Naive thymus-derived CD4-positive, alpha-beta T cell (primary cell): ENCODE results near the gene MYO7A. TPM values are rescaled to one million over a fixed set of nuclear protein-coding genes. Genes with fewer than 3 reads are reported as not detected.

Experiments used
- ATAC-seq: fragments of 150-1000 bp; cut with Tn5 transposase; 2 replicates; pipeline ENCODE4 v1.10.0; 2021; ENCODE audit warnings: mild to moderate bottlenecking, moderate library complexity
- CTCF ChIA-PET: fragments of 350-600 bp; sonication (Branson Sonifier 250); formaldehyde crosslinking; loops from one replicate; lab custom pipeline; 2021; ENCODE audit warnings: antibody characterized with exemption; lab: Charles Lee
- POLR2A ChIA-PET: fragments of 350-600 bp; sonication (Branson Sonifier 250); formaldehyde crosslinking; loops from one replicate; lab custom pipeline; 2021; ENCODE audit warnings: antibody characterized with exemption, inconsistent platforms; lab: Charles Lee
- DNase-seq, 9 donors: peaks; one replicate each; pipeline versions ENCODE4 v3.0.0 to v3.0.0-alpha.2; 2020 to 2022; ENCODE audit warnings: mixed read lengths in 1 of 9
- H3K27ac ChIP-seq: one replicate; pipeline ENCODE4 v1.7.0; 2013; ENCODE audit warnings: mild to moderate bottlenecking, low read depth, low read length, moderate library complexity
- H3K27me3 ChIP-seq, 2 donors: one replicate each; pipeline ENCODE4 v1.7.0; 2013; ENCODE audit warnings: low read length in 2 of 2, mild to moderate bottlenecking in 2 of 2, moderate library complexity in 2 of 2; ENCODE audit not compliant: control insufficient read depth in 2 of 2, insufficient read depth in 2 of 2
- H3K36me3 ChIP-seq, 3 experiments: 1 replicate in 2 of 3; 2 replicates in 1 of 3; pipeline ENCODE4 v1.7.0; 2013; ENCODE audit warnings: low read length in 3 of 3, mild to moderate bottlenecking in 3 of 3, moderate library complexity in 1 of 3; ENCODE audit not compliant: insufficient read depth in 3 of 3, control insufficient read depth in 2 of 3
- H3K4me1 ChIP-seq, 2 donors: one replicate each; pipeline ENCODE4 v1.7.0; 2013; ENCODE audit warnings: low read length in 2 of 2, mild to moderate bottlenecking in 2 of 2, moderate library complexity in 1 of 2; ENCODE audit not compliant: control insufficient read depth in 2 of 2, insufficient read depth in 2 of 2
- H3K4me3 ChIP-seq: 2 replicates; pipeline ENCODE4 v1.7.0; 2013; ENCODE audit warnings: mild to moderate bottlenecking, low read length
- H3K9me3 ChIP-seq, 3 experiments: 1 replicate in 2 of 3; 2 replicates in 1 of 3; pipeline ENCODE4 v1.7.0; 2013; ENCODE audit warnings: low read length in 3 of 3; ENCODE audit not compliant: control insufficient read depth in 2 of 3
- H3K27ac Mint-ChIP-seq, 9 donors: one replicate each; pipeline ENCODE4 v1.8.0; 2020 to 2022; ENCODE audit warnings: mixed read lengths in 9 of 9, mild to moderate bottlenecking in 8 of 9, moderate library complexity in 5 of 9, inconsistent platforms in 2 of 9
- H3K27me3 Mint-ChIP-seq, 5 donors: one replicate each; pipeline ENCODE4 v1.8.0; 2021 to 2022; ENCODE audit warnings: mixed read lengths in 5 of 5, mild to moderate bottlenecking in 1 of 5
- H3K36me3 Mint-ChIP-seq, 5 donors: one replicate each; pipeline ENCODE4 v1.8.0; 2020 to 2022; ENCODE audit warnings: mixed read lengths in 5 of 5, mild to moderate bottlenecking in 3 of 5, inconsistent platforms in 1 of 5
- H3K4me1 Mint-ChIP-seq, 7 donors: one replicate each; pipeline ENCODE4 v1.8.0; 2020 to 2022; ENCODE audit warnings: mixed read lengths in 7 of 7, mild to moderate bottlenecking in 3 of 7, inconsistent platforms in 1 of 7
- H3K4me3 Mint-ChIP-seq, 10 donors: one replicate each; pipeline ENCODE4 v1.8.0; 2020 to 2022; ENCODE audit warnings: mild to moderate bottlenecking in 10 of 10, mixed read lengths in 10 of 10, moderate library complexity in 6 of 10, inconsistent platforms in 2 of 10
- H3K9me3 Mint-ChIP-seq, 11 donors: one replicate each; pipeline ENCODE4 v1.8.0; 2020 to 2022; ENCODE audit warnings: mixed read lengths in 11 of 11, mild to moderate bottlenecking in 4 of 11, inconsistent platforms in 1 of 11, moderate library complexity in 1 of 11
- intact Hi-C, 2 donors: fragments of 100-400 bp; cut with micrococcal nuclease; formaldehyde crosslinking; loops; one replicate each; pipeline ENCODE4 v1.15.1; 2023
- polyA plus RNA-seq, 2 donors: library from polyadenylated mRNA; unstranded; fragments of 300-500 nt; fragmentation: Illumina TruSeq; gene quantifications; one replicate each; pipeline ENCODE4 v1.2.3, GENCODE V29; 2021
- total RNA-seq, 6 experiments: library from RNA in 5 of 6; stranded (reverse) in 5 of 6; gene quantifications; 1 replicate in 5 of 6; 2 replicates in 1 of 6; pipeline ENCODE4 v1.2.3 and lab custom pipeline; 2021 to 2026

MYO7A gene
- total and polyA plus RNA-seq, 7 experiments from 2014 or later: 0.07 to 2.5 (median 0.27) TPM; not detected in 2

DNA sequence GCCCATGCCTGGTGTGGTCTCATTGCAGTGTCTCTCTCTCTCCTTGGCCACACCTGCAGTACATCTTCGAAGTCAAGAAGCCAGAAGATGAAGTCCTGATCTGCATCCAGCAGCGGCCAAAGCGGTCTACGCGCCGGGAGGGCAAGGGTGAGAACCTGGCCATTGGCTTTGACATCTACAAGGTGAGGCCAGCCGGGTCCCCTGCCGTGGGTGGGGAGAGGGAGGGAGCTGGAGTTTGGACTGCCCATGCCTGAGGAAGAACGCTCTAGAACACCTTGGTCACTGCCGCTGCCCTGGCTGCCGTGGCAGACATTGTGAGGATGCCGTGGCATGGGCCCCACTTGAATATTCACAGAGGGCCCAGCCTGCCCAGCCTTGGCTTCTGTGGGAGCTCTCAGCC is 9.1 kb upstream of the MYO7A start:
- no peaks in the 10 kb centered on the region for H3K4me1 ChIP-seq
- ChIA-PET POLR2A (no interaction called here), CTCF (no interaction called here)
- H3K27ac Mint-ChIP-seq: no peak overlapping the region
- H3K36me3 ChIP-seq: peaks cover 0 to 24% (median 0%) of the 10 kb centered on the region in 3 experiments
- peaks cover 0 to 26% (median 3%) of the 10 kb centered on the region in 5 donors for H3K36me3 Mint-ChIP-seq
- H3K27me3 ChIP-seq: no peaks in the 10 kb centered on the region
- peaks cover 0 to 4% (median 0%) of the 10 kb centered on the region in 7 donors for H3K4me1 Mint-ChIP-seq
- H3K4me3 Mint-ChIP-seq: no peak overlapping the region
- no peaks in the 10 kb centered on the region for H3K9me3 Mint-ChIP-seq
- DNase-seq (no peak), ATAC-seq (no peak)
- H3K27me3 Mint-ChIP-seq: no peaks in the 10 kb centered on the region
- H3K9me3 ChIP-seq: no peaks in the 10 kb centered on the region
- H3K4me3 ChIP-seq: no peak overlapping the region
- H3K27ac ChIP-seq: no peak overlapping the region
- intact Hi-C loops: no loop called here

DNA sequence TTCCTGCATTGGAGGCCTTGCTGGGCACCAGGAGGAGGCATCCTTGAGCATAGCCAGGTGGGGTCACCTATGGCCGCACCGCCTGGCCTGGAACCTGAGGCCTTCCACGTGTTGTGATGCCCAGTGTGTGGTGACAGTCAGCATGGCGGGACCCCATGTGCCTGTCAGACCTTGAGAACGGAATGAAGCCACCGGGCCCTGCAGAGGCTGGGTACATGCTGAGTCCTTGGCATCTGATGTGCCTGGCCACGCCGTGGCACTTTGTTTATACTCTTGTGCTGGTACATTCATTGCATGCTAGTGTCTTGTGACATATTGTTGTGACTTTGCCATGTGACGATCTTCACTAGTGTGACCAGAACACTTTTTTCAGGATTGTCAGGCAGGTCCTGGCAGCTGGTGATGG is 8.5 kb upstream of the MYO7A start:
- peaks cover 0 to 24% (median 0%) of the 10 kb centered on the region in 3 experiments for H3K36me3 ChIP-seq
- Mint-ChIP-seq H3K36me3 (peaks cover 0 to 31% (median 3%) of the 10 kb centered on the region in 5 donors), H3K27ac (no peak overlapping the region), H3K4me1 (peaks cover 0 to 4% (median 0%) of the 10 kb centered on the region in 7 donors), H3K27me3 (no peaks in the 10 kb centered on the region), H3K9me3 (no peaks in the 10 kb centered on the region), H3K4me3 (no peak overlapping the region)
- H3K9me3 ChIP-seq: no peaks in the 10 kb centered on the region
- no peaks in the 10 kb centered on the region for H3K27me3 ChIP-seq
- POLR2A ChIA-PET: no interaction called here
- CTCF ChIA-PET: no interaction called here
- no peak for ATAC-seq
- H3K4me3 ChIP-seq: no peak overlapping the region
- DNase-seq: no peak
- H3K4me1 ChIP-seq: no peaks in the 10 kb centered on the region
- H3K27ac ChIP-seq: no peak overlapping the region
- intact Hi-C loops: no loop called here

DNA sequence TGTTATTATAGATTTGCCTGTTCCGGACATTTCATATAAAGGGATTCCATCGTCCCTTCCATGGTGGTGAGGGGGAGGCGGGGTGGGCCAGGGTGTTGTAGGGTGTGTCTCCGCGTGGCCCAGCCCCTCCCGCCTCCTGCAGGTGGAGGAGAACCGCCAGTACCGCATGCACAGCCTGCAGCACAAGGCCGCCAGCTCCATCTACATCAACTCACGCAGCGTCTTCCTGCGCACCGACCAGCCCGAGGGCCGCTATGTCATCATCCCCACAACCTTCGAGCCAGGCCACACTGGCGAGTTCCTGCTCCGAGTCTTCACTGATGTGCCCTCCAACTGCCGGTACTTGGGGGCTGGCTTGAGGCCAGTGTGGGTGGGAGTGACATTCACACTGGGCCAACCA is 7.5 kb upstream of the MYO7A start:
- ATAC-seq: no peak
- peaks cover 0 to 4% (median 0%) of the 10 kb centered on the region in 7 donors for H3K4me1 Mint-ChIP-seq
- ChIA-PET POLR2A (no interaction called here), CTCF (interaction anchor here (0.6 kb wide), 1 partner anchor 13 kb away, joined by 3 read pairs; no protein-coding TSS in a partner anchor)
- no peak overlapping the region for H3K27ac Mint-ChIP-seq
- intact Hi-C loops: no loop called here
- no peaks in the 10 kb centered on the region for H3K9me3 Mint-ChIP-seq
- no peaks in the 10 kb centered on the region for H3K27me3 ChIP-seq
- no peak overlapping the region for H3K4me3 ChIP-seq
- peaks cover 0 to 31% (median 3%) of the 10 kb centered on the region in 5 donors for H3K36me3 Mint-ChIP-seq
- no peak overlapping the region for H3K27ac ChIP-seq
- H3K36me3 ChIP-seq: peaks cover 0 to 24% (median 0%) of the 10 kb centered on the region in 3 experiments
- no peaks in the 10 kb centered on the region for H3K27me3 Mint-ChIP-seq
- H3K9me3 ChIP-seq: no peaks in the 10 kb centered on the region
- H3K4me1 ChIP-seq: no peaks in the 10 kb centered on the region
- no peak overlapping the region for H3K4me3 Mint-ChIP-seq
- no peak for DNase-seq

DNA sequence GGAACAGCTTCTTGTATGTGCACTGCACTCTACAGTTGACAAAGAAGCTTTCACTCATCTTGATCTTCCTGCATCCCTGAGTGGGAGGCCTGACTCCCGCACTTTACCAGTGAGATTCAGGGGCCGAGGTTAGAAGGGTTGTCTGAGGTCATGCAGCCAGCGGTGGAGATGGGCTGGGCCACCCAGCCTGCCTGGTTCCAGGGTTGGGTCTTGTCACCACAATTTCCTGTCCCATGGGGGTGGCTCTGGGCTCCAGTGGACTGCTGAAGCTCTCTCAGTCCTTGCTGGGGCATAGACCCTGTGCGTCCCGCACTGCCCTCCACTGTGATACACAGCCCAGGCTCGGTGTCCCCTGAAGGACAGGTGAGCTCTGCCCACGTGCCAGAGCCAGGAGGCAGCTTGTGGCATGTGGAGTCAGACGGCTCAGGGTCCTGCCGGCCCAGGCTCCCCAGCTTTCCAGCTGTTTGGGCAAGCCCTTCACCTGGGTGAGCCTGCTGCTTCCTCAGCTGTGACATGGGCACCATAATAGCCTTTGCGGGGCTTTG is 6.9 kb upstream of the MYO7A start:
- Histone ChIP-seq H3K4me1 (no peaks in the 10 kb centered on the region), H3K36me3 (peaks cover 0 to 24% (median 0%) of the 10 kb centered on the region in 3 experiments), H3K27ac (no peak overlapping the region), H3K9me3 (no peaks in the 10 kb centered on the region), H3K27me3 (no peaks in the 10 kb centered on the region), H3K4me3 (no peak overlapping the region)
- Mint-ChIP-seq H3K4me3 (no peak overlapping the region), H3K27ac (no peak overlapping the region), H3K4me1 (peaks cover 0 to 4% (median under 1%) of the 10 kb centered on the region in 7 donors), H3K9me3 (no peaks in the 10 kb centered on the region), H3K27me3 (peaks cover 0 to under 1% (median 0%) of the 10 kb centered on the region in 5 donors), H3K36me3 (peaks cover 0 to 31% (median 3%) of the 10 kb centered on the region in 5 donors)
- ChIA-PET POLR2A (no interaction called here), CTCF (no interaction called here)
- DNase-seq: no peak
- intact Hi-C loops: no loop called here
- ATAC-seq: no peak

DNA sequence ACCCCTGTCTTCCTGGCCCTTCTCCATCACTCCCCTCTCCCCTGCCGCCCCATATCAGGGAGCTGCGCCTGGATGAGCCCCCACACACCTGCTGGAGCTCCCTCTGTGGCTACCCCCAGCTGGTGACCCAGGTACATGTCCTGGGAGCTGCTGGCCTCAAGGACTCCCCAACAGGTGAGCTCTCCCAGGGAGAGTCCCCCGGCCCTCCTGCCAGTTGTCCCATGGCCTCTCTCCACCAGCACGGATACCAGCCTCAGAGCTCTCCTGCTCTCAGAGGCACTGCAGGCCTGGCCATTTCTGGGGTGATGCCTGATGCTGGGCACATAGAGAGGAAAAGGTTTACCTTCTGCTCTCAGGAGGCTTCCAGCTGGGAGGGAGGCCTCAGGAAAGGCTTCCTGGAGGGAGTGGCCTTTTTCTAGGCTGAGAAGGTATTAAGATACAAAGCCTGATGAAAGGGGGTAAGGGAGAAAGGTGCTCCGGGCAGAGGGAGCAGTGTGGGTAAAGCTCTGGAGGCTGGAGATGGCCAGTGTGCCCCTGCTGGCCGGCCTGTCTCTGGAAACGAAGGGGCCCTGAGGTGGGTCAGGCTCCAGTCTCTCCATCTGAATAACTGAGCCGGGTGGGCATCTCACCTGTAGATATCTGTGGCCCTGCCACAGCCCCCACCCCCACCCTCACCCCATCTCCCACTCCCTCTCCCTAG is 6.0 kb upstream of the MYO7A start:
- Histone ChIP-seq H3K9me3 (no peaks in the 10 kb centered on the region), H3K4me1 (peaks cover 0 to 6% of the 10 kb centered on the region in 2 donors), H3K36me3 (peaks cover 0 to 24% (median 0%) of the 10 kb centered on the region in 3 experiments), H3K27ac (no peak overlapping the region), H3K4me3 (no peak overlapping the region), H3K27me3 (no peaks in the 10 kb centered on the region)
- ChIA-PET POLR2A (no interaction called here), CTCF (no interaction called here)
- ATAC-seq (no peak), DNase-seq (no peak)
- Mint-ChIP-seq H3K4me1 (peaks cover 0 to 4% (median 2%) of the 10 kb centered on the region in 7 donors), H3K9me3 (no peaks in the 10 kb centered on the region), H3K27ac (no peak overlapping the region), H3K27me3 (peaks cover 0 to 4% (median 0%) of the 10 kb centered on the region in 5 donors), H3K36me3 (peaks cover 0 to 31% (median 3%) of the 10 kb centered on the region in 5 donors), H3K4me3 (no peak overlapping the region)
- intact Hi-C loops: no loop called here

DNA sequence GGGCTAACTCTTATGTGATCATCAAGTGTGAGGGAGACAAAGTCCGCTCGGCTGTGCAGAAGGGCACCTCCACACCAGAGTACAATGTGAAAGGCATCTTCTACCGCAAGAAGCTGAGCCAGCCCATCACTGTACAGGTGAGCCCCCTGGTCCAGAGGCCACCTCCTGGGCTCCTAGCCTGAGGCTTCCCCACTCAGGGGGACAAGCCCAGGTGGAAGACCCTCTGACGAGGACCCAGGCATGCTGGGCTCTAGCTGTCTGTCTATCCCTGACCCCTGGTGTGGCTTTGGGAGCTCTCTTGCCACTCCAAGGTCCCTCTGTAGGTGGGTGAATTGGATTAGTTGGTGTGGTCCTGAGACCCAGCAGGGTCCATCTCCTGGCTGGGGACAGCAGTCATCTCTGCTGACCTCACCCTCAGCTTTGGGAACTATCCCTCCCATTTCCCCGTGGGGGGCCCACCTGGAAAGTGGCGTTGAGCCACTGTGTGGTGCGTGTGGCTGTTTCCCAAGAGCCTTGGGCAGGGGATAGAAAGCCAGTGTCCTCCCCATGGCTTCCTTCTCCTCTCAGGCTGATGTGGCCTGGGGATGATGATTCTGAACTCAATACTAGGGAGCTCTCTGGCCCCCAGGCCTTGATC is 5.4 kb upstream of the MYO7A start:
- no peaks in the 10 kb centered on the region for H3K9me3 ChIP-seq
- Mint-ChIP-seq H3K9me3 (no peaks in the 10 kb centered on the region), H3K36me3 (peaks cover 0 to 31% (median 3%) of the 10 kb centered on the region in 5 donors), H3K27ac (no peak overlapping the region), H3K27me3 (peaks cover 0 to 4% (median 0%) of the 10 kb centered on the region in 5 donors), H3K4me3 (no peak overlapping the region), H3K4me1 (peaks cover 0 to 9% (median 7%) of the 10 kb centered on the region in 7 donors)
- intact Hi-C loops: no loop called here
- H3K27ac ChIP-seq: no peak overlapping the region
- peaks cover 0 to 24% (median 0%) of the 10 kb centered on the region in 3 experiments for H3K36me3 ChIP-seq
- ChIA-PET CTCF (no interaction called here), POLR2A (no interaction called here)
- DNase-seq: no peak
- H3K27me3 ChIP-seq: no peaks in the 10 kb centered on the region
- peaks cover 3 to 11% of the 10 kb centered on the region in 2 donors for H3K4me1 ChIP-seq
- ATAC-seq: no peak
- no peak overlapping the region for H3K4me3 ChIP-seq
